Esophagus muscularis mucosa (tissue), 4 donors: ENCODE results near the gene IGF2R. TPM values are rescaled to one million over a fixed set of nuclear protein-coding genes. Genes with fewer than 3 reads are reported as not detected.
"Not testable (repeated sequence)": the region's sequence is repeated elsewhere in the genome, so short reads cannot be mapped to it uniquely, and the experiment has no call there.

Experiments used
- DNase-seq: peaks from one replicate; pipeline ENCODE4 v3.0.0-alpha.2; 2017; ENCODE audit errors: extremely low spot score
- H3K27ac ChIP-seq, 4 donors: fragments of 200-600 bp; sonication (generic); replicated peaks in 1 of 4; 1 replicate in 3 of 4; 2 replicates in 1 of 4; pipeline ENCODE4 v1.5.1; 2016 to 2019; ENCODE audit warnings: mild to moderate bottlenecking in 1 of 4
- H3K27me3 ChIP-seq, 4 donors: fragments of 200-600 bp; sonication (generic); one replicate each; pipeline versions ENCODE4 v1.5.1 to v1.6.0; 2016 to 2019
- H3K36me3 ChIP-seq, 4 donors: fragments of 200-600 bp; sonication (generic); one replicate each; pipeline ENCODE4 v1.5.1; 2016 to 2019
- H3K4me1 ChIP-seq, 4 donors: fragments of 200-600 bp; sonication (generic); one replicate each; pipeline ENCODE4 v1.5.1; 2016 to 2019
- H3K4me3 ChIP-seq, 4 donors: fragments of 200-600 bp; sonication (generic); 1 replicate in 2 of 4; 2 replicates in 2 of 4; pipeline ENCODE4 v1.5.1; 2016 to 2019; ENCODE audit warnings: mild to moderate bottlenecking in 4 of 4, moderate library complexity in 1 of 4
- H3K9me3 ChIP-seq, 4 donors: fragments of 200-600 bp; sonication (generic); 1 replicate in 3 of 4; 2 replicates in 1 of 4; pipeline ENCODE4 v1.5.1; 2016 to 2019
- EP300 ChIP-seq: sonication (generic); formaldehyde crosslinking; IDR thresholded peaks from one replicate; pipeline ENCODE4 v1.6.1; 2017; ENCODE audit warnings: antibody characterized with exemption
- POLR2A ChIP-seq: fragments of 450-650 bp; IDR thresholded peaks from one replicate; pipeline ENCODE4 v1.6.1; 2017; ENCODE audit warnings: antibody characterized with exemption, moderate library complexity, mild to moderate bottlenecking, low read depth
- POLR2AphosphoS5 ChIP-seq, 2 donors: sonication (generic); formaldehyde crosslinking; IDR thresholded peaks; one replicate each; pipeline ENCODE4 v1.6.1; 2017; ENCODE audit warnings: antibody characterized with exemption in 2 of 2
- WGBS: methylation state at CpG from one replicate; pipeline ENCODE4 v1.1.5; 2018; 5-methylcytosine and 5-hydroxymethylcytosine counted together
- intact Hi-C: fragments of 100-400 bp; cut with DNase I; formaldehyde crosslinking; loops from one replicate; pipeline ENCODE4 v1.15.1; 2023
- total RNA-seq, 4 donors: library from RNA; depleted of rRNA; stranded (reverse); fragments of >200 nt; gene quantifications; one replicate each; pipeline versions ENCODE4 v1.1.0 to v1.2.1, GENCODE V29; 2016
- TF ChIP-seq, protein P1 (sequence below), 3 experiments: fragments of 200-600 bp in 2 of 3; fragments of 450-650 bp in 1 of 3; sonication (generic) in 2 of 3; IDR thresholded peaks; one replicate each; pipeline ENCODE4 v1.5.1; 2017 to 2019; ENCODE audit warnings: antibody characterized with exemption in 3 of 3, mild to moderate bottlenecking in 2 of 3, moderate library complexity in 1 of 3

Gene IGF2R
- total RNA-seq, 4 donors from 2014 or later, result 43.6 to 75.3 (median 58.4) TPM

DNA sequence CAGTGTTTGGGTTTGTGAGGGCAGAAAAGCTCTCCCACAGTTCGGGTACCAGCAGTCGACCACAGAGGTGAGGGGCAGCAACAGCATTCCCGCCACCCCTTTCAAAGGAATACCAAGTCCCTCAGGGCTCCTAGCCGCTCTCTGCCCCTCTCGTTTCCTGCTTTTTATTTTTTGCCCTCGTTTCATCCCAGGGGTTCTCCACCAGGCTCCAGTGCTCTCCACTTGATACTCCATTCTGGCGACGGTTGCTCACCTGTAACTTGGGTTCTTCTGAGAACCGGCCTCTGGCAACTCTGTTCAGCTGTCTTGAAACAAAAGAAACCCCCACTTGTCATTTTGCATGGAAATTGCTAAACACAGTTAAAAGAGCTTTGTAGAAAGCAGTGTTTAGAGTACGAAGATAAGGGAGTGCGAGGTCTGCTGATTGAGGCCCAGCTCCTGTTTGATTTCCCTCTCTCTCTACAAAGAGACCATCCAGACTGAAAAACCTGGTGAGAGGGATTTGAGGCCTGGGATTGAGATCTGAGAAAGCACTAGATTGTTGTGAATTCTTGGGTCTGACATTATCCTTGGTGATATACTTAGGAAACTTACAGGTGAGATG lies 28.7 kb downstream of the IGF2R start:
- no peaks in the 10 kb centered on the region for H3K9me3 ChIP-seq
- no peak for DNase-seq
- no peak overlapping the region for H3K27ac ChIP-seq
- H3K36me3 ChIP-seq, result peaks cover 0 to 6% (median 2%) of the 10 kb centered on the region in 4 donors
- 95% methylated on average over 11 of the region's 11 CpGs for WGBS
- H3K27me3 ChIP-seq, result no peaks in the 10 kb centered on the region
- peaks cover 0 to 11% (median 3%) of the 10 kb centered on the region in 4 donors for H3K4me1 ChIP-seq
- intact Hi-C loops, result no loop called here
- H3K4me3 ChIP-seq, result no peak overlapping the region
- TF ChIP-seq, protein P1, sequence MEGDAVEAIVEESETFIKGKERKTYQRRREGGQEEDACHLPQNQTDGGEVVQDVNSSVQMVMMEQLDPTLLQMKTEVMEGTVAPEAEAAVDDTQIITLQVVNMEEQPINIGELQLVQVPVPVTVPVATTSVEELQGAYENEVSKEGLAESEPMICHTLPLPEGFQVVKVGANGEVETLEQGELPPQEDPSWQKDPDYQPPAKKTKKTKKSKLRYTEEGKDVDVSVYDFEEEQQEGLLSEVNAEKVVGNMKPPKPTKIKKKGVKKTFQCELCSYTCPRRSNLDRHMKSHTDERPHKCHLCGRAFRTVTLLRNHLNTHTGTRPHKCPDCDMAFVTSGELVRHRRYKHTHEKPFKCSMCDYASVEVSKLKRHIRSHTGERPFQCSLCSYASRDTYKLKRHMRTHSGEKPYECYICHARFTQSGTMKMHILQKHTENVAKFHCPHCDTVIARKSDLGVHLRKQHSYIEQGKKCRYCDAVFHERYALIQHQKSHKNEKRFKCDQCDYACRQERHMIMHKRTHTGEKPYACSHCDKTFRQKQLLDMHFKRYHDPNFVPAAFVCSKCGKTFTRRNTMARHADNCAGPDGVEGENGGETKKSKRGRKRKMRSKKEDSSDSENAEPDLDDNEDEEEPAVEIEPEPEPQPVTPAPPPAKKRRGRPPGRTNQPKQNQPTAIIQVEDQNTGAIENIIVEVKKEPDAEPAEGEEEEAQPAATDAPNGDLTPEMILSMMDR (IDR thresholded peaks at IDR 0.05), result no peak
- TF ChIP-seq POLR2A, result no peak
- no peak for TF ChIP-seq POLR2AphosphoS5 (IDR thresholded peaks at IDR 0.05)
- no peak for TF ChIP-seq EP300

DNA sequence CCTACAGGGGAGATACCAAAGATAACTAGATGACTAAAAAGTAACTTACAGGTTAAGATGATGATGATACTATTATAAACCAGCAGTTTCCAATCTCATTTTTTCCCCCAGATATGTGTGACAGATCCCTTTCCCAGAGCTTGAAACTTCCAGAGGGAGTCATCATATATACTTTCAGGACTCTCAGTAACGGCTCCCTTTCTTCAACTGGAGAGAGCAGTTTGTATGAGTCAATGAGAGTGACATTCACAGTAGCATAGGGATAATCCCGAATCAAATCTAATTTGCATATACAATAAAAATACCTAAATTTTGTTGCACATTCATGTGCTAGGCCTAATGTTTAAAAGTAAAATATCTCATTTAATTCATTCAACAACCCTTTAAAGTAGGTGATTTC lies 29.7 kb downstream of the IGF2R start:
- Histone ChIP-seq H3K36me3 (peaks cover 0 to 4% (median 2%) of the 10 kb centered on the region in 4 donors), H3K9me3 (no peaks in the 10 kb centered on the region), H3K4me1 (peaks cover 0 to 11% (median 3%) of the 10 kb centered on the region in 4 donors), H3K27ac (no peak overlapping the region), H3K4me3 (no peak overlapping the region), H3K27me3 (no peaks in the 10 kb centered on the region)
- intact Hi-C loops, result no loop called here
- DNase-seq, result no peak
- TF ChIP-seq, protein P1 (IDR thresholded peaks at IDR 0.05), result no peak
- TF ChIP-seq POLR2AphosphoS5 (IDR thresholded peaks at IDR 0.05), result no peak
- TF ChIP-seq EP300, result no peak
- no peak for TF ChIP-seq POLR2A
- WGBS, result 97% methylated on average over 2 of the region's 2 CpGs

DNA sequence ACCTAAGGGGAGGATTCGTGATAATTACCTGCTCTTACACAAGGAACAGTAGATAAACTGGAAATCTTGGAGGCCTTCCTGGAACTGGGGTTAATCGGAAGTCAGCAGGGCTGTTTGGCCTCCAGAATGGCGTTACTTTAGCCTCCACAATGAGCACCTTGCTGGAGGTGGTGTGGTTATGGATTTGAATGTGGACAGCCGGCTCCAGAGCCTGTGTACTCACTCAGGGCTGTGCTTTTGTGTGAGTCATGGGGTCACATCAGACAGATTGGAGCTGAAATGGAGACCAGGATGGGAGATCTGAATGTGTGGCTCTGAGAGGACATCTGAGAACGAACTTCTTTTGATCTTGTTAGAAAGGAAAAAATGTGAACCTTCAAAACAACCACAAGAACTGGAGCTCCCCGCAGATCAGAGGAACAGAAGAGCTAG lies 30.4 kb downstream of the IGF2R start:
- DNase-seq, result no peak
- no peak overlapping the region for H3K27ac ChIP-seq
- intact Hi-C loops, result no loop called here
- no peaks in the 10 kb centered on the region for H3K9me3 ChIP-seq
- WGBS, result 98% methylated on average over 6 of the region's 6 CpGs
- H3K4me1 ChIP-seq, result peaks cover 2 to 18% (median 5%) of the 10 kb centered on the region in 4 donors
- H3K27me3 ChIP-seq, result no peaks in the 10 kb centered on the region
- no peak overlapping the region for H3K4me3 ChIP-seq
- TF ChIP-seq POLR2AphosphoS5 (IDR thresholded peaks at IDR 0.05), result no peak
- TF ChIP-seq POLR2A, result no peak
- TF ChIP-seq, protein P1 (IDR thresholded peaks at IDR 0.05), result no peak
- TF ChIP-seq EP300, result no peak
- peaks cover 0 to 4% (median 2%) of the 10 kb centered on the region in 4 donors for H3K36me3 ChIP-seq

DNA sequence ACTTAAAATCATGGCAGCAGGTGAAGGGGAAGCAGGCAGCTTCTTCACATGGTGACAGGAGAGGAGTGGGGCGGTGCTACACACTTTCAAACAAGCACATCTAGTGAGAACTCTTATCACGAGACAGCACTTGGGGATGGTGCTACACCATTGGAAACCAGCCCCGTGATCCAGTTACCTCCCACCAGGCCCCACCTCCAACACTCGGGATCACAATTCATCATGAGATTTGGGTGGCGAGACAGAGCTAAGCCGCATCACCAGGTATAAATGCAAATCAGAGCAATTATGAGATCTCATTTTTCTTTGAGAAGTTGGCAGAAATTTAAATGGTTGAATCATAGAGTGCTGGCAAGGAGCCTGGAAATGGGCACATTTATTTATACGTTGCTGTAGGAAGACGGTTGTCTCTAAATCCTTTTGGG lies 31.4 kb downstream of the IGF2R start:
- WGBS, result 78% methylated on average over 8 of the region's 8 CpGs
- Histone ChIP-seq H3K36me3 (peaks cover 0 to 4% (median 2%) of the 10 kb centered on the region in 4 donors), H3K27ac (no peak overlapping the region), H3K27me3 (no peaks in the 10 kb centered on the region), H3K9me3 (no peaks in the 10 kb centered on the region), H3K4me1 (peaks cover 4 to 19% (median 6%) of the 10 kb centered on the region in 4 donors), H3K4me3 (no peak overlapping the region)
- intact Hi-C loops, result no loop called here
- TF ChIP-seq POLR2AphosphoS5 (IDR thresholded peaks at IDR 0.05) (no peak), POLR2A (no peak), EP300 (no peak)
- TF ChIP-seq, protein P1 (IDR thresholded peaks at IDR 0.05), result no peak
- DNase-seq, result no peak

DNA sequence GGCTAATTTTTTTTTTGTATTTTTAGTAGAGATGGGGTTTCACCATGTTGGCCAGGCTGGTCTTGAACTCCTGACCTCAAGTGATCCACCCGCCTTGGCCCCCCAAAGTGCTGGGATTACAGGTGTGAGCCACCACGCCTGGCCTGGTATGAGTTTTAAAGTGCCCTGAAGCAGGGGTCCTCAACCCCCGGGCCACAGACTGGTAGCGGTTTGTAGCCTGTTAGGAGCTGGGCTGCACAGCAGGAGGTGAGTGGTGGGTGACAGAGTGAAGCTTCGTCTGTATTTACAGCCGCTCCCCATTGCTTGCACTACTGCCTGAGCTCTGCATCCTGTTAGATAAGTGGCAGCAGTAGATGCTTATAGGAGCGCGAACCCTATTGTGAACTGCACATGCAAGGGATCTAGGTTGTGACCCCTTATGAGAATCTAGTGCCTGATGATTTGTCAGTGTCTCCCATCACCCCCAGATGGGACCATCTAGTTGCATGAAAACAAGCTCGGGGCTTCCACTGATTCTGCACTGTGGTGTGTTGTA lies 32.1 kb downstream of the IGF2R start:
- H3K4me3 ChIP-seq, H3K27me3 ChIP-seq, H3K9me3 ChIP-seq, H3K36me3 ChIP-seq, DNase-seq, intact Hi-C loops, H3K27ac ChIP-seq: not testable (repeated sequence)
- 97% methylated on average over 8 of the region's 9 CpGs for WGBS
- H3K4me1 ChIP-seq, result peaks cover 6 to 25% (median 9%) of the 10 kb centered on the region in 4 donors
